ENCODE data around the gene CNTLN.

DNA sequence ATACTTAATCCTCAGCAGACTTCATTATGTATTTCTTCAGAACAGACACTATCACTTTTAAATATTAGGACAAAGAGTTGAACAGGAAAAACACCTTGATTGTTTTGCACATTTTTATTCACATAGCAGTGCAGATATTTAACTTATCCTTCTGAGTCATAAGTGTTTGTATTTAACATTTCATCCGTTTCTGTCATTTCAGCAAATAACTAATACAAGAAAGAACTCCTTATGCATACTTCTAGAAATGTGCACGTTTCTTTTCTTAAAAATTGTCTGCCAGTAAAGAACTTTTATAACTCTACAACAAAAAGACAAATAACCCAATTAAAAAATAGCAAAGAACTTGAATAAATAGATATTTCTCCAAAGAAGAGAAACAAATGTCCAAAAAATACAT lies 3.3 kb upstream of the CNTLN start:
- TF ChIP-seq, protein P1, sequence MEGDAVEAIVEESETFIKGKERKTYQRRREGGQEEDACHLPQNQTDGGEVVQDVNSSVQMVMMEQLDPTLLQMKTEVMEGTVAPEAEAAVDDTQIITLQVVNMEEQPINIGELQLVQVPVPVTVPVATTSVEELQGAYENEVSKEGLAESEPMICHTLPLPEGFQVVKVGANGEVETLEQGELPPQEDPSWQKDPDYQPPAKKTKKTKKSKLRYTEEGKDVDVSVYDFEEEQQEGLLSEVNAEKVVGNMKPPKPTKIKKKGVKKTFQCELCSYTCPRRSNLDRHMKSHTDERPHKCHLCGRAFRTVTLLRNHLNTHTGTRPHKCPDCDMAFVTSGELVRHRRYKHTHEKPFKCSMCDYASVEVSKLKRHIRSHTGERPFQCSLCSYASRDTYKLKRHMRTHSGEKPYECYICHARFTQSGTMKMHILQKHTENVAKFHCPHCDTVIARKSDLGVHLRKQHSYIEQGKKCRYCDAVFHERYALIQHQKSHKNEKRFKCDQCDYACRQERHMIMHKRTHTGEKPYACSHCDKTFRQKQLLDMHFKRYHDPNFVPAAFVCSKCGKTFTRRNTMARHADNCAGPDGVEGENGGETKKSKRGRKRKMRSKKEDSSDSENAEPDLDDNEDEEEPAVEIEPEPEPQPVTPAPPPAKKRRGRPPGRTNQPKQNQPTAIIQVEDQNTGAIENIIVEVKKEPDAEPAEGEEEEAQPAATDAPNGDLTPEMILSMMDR (conservative IDR thresholded peaks at IDR 0.05 in 1 of 2, IDR thresholded peaks at IDR 0.05 in 1 of 2; ENCODE audit: low read depth in 1 of 2, low read length in 2 of 2) = no peak
- TF ChIP-seq EZH2 (IDR thresholded peaks at IDR 0.05; ENCODE audit: low read length, missing control alignments) = no peak
